Forelimb muscle (tissue), 1 donor: Measurements from ENCODE around the gene TXNRD1. TPM values are rescaled to one million over a fixed set of nuclear protein-coding genes. Genes with fewer than 3 reads are reported as not detected.
"Not testable (repeated sequence)": the region's sequence is repeated elsewhere in the genome, so short reads cannot be mapped to it uniquely, and the experiment has no call there.

Source experiments
- DNase-seq: peaks from one replicate; pipeline ENCODE4 v3.0.0-alpha.2; 2013; ENCODE audit warnings: low read depth
- polyA plus RNA-seq: library from polyadenylated mRNA; unstranded; fragments of 120-200 nt; gene quantifications from one replicate; pipeline ENCODE4 v1.2.1, GENCODE V29; 2013; ENCODE audit not compliant: insufficient read length

TXNRD1 gene
- polyA plus RNA-seq, 1 donor, result 42.0 TPM

DNA sequence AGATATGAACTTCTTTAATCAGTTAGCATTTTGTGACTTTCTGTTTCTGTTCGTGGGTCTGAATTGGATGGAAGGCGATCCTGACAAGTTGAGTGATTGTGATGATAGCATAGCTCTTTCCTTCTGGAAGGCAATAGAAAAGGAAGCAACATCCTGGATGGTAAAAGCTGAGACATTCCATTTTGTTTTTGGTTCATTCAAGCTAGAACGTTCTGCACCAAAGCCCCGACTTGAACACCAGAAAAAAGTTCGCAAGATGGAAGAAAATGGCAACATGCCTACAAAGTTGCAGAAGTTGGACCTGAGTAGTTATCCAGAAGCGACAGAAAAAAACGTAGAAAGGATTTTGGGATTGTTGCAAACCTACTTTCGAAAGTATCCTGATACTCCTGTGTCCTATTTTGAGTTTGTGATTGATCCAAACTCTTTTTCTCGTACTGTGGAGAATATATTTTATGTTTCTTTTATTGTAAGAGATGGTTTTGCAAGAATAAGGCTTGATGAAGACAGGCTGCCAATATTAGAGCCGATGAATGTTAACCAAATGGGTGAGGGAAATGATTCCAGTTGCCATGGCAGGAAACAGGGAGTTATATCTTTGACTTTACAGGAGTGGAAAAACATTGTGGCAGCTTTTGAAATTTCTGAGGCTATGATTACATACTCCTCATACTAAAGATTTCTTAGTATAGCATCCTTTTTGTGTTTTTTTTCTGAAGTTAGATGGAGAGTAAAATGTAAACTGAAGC lies 88.9 kb downstream of the TXNRD1 start:
- DNase-seq, result no peak

DNA sequence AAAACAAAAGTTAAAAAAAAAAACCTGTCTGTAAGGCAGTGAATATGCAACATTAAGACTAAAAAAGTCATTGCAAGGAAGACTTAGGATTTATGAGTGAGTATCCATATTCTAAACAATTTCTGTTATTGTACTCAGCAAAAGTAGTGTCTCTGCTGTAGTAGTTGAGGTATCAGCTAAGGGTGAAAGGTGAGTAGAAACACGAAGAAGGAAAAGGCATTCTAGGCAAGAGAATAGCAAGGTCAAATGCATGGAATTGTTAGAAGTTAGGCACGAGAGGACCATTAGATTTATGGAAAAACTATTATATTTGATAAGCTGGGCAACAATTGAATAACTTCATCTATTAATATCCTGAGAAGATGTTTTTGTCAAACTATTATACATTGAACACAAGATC lies 89.8 kb downstream of the TXNRD1 start:
- DNase-seq, result no peak

GRCh38 chr12:104306376-104306775 lies 90.8 kb downstream of the TXNRD1 start:
- DNase-seq, result no peak

- no peak for DNase-seq
These were observed 91.5 kb downstream of the TXNRD1 start for GRCh38 chr12:104306943-104307654.

DNA sequence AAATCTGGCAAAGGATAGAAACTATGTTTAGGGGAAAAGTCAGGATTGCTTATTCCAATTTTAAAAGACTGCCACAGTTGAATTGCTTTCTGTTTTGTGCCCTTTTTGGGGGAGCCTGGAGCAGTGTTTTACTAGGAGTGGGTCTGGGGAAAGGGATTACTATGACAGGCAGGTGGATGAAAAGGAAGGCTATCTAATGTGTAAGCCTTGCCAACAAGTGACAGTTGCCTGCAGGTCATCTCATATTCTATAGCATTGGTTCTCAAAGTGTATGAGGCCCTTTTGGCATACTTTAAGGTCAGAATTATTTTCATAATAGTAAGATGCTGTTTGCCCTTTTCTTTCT lies 92.0 kb downstream of the TXNRD1 start:
- no peak for DNase-seq

GRCh38 chr12:104309446-104309993 lies 93.9 kb downstream of the TXNRD1 start:
- DNase-seq, result no peak

- no peak for DNase-seq
These were observed 95.4 kb downstream of the TXNRD1 start for GRCh38 chr12:104310751-104311633.

DNA sequence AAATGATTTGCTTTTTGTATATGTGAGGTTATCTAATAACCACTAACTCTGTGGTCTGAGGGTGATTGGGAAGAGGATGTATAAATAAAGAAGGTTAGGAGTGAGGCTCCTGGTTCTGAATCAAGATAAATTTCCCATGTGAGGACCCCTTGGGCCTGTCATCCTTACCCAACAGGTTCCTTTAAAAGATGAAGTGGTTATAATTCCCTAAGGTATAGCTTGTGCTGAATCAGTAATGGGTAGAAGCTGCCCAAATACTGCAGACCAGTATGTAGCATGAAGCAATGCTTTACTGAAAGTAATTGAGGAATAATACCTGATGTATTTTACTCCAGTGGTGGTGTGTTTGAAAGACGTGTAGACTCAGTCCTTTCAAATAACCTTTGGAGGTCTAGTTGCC lies 96.6 kb downstream of the TXNRD1 start:
- DNase-seq, result no peak

DNA sequence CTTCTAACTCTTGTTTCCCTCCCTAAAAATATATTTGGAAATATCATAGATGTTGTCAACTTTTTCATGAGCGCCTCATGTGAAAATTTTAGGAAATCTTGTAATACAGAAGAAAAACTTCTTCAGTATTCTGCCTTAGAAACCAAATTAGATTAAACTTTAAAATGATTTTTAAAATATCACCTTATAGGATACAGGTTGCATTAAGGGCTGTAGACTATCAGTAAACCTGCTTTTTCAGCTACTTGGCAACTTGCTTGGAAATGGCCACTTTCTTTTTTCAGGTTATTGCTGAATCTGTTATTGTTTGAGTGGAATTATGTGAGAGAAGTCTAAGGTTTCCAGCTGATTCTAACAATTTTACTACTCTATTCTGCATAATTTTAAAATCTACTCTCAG lies 97.1 kb downstream of the TXNRD1 start:
- no peak for DNase-seq

DNA sequence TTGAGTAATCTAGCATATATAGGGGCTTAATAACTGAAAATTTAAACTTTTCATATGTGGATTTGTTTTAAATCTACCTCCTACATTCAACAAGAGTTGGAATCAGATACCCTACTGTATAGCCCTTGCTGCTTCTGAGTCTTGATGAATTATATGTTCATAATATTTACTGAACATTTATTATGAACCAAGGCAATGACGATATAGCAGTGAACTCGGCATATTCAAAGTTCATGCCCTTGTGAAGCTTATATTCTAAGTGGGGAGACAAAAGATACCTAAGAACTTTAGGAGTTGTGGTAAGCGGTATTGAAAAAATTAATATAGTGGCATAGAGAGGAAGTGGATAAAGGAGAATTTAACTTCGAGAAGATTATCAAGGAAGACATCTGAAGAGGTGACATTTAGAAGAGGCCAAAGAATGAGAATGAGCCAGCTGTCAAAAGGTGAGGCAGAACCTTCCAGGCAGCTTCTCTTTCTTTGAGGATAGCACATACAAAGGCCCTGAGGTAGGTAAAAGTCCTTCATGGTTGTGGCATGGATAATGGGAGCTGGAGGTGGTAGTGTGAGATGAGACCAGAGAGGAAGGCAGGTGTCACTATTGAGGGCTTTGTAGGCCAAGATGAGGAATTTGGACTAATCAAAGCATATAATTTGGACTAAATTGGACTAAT lies 98.1 kb downstream of the TXNRD1 start:
- DNase-seq, result no peak

DNA sequence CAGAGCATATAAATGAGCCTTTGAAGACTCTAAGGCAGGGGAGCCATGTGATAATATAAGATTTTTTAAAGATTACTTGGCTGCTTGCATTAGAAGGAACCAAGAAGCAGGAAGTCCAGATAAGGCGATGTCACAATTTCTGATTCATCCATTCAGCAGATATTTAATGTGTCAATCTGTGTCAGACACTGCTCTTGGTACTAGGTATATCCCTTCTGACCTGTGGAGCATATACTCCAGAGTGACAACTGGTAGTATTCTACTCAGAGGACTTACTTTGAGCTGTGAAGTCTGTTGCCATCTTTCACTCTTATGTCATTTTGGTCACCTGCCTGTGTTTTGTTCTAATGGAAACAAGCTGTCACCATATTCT lies 98.6 kb downstream of the TXNRD1 start:
- DNase-seq, result no peak

DNA sequence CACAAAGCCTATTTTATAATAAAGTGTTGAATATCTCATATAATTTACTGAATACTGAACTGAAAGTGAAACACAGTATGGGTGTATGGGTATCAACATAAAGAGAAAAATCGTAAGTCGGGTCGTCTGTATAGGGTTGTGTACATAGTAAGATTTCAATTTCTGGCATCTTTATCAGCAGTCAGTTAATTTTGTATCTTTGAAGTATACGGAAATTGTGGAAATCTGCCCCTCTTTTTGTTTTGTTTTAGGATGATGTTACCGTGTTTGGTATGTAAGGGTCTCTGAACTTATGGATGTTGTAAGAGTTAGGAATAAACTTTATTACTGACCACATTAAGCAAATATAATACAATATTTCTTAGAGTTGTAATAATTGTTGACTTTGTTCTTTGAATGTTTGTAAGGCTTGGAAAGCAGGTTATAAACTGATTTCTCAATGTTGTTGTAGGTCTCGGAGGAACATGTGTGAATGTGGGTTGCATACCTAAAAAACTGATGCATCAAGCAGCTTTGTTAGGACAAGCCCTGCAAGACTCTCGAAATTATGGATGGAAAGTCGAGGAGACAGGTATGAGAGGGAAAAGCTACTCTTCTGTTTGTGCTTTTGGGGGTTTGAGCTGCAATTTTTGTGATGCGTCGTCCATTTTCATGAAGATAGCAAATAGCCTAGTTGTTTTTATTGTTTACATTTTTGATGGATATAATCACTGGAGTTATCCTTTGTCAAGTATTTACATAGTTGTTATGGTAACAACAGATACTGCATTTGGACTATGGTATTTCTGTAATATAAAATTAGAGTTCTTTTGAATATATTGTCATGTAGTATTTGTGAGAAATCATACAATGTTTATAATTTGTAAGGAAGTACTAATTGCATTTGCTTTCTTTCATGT lies 100.0 kb downstream of the TXNRD1 start:
- DNase-seq, result no peak

GRCh38 chr12:104316936-104317335 lies 101.4 kb downstream of the TXNRD1 start:
- DNase-seq, result no peak

GRCh38 chr12:104317538-104318210 lies 102.1 kb downstream of the TXNRD1 start:
- no peak for DNase-seq

DNA sequence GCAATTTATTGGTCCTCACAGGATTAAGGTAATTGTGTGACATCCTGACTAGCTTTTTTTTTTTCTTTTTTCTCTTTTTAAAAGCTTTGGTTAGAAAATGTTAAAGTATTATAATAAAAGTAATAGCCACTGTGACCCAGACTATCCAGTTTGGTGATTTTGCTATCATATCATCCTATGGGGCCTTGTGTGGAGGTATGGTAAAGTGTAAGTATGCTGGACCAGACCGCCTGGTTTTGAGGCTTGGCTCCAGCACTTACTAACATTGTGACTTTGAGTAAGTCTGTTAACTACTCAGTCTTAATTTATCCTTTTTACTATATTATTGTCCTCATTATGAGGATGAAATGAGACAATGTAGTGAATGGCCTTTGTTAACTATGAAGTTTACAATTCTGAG lies 103.4 kb downstream of the TXNRD1 start:
- DNase-seq, result no peak

DNA sequence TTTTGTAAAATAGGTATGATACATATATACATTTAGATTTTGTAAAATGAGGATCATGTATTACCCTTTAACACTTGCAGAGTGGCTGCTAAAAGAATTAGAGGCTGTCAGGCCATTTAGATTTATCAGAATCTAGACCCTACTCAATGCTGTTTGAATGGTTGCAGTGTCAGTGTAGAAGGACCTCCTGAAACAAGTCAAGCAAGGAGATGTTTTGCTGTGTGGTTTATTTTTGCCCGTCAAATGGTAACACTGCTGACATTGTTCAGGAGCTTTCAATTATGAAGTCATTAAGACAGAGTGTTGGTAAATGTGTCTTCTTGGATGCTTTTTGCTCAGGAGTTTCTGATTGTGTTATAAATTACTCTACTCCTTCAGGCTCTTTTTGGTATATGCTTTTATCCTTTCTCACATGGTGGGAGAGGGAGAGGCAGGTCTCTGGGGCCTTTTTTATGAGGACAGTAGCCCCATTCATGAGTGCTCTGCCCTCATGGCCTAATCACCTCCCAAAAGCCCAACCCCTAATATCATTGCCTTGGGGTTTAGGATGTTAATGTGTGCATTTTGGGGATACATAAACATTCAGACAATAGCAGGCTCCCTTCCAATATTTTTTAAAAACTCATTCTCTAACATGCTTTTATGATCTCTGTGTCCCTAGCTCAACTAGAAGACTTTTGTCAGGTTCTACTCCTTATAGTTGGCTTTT lies 104.5 kb downstream of the TXNRD1 start:
- no peak for DNase-seq

DNA sequence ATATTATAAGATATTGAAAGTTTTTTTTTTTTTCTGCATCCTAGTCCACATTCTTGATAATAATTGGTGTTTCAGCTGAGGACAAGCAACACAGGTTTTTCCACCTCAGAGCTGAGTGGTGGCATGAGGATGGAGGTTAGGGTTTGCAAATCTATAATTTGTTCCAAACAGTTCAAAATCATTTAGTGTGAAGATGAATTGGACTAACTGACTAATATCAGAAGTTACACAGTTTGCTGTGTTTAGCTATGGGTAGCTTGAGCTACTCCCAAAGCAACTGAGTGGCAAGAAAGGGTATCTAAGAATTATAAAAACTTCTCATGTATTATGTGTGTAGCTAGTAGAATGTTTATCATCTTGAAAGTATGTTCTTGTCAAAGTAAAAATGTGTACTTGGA lies 105.0 kb downstream of the TXNRD1 start:
- DNase-seq, result no peak

- DNase-seq, result no peak
These were observed 106.4 kb downstream of the TXNRD1 start for GRCh38 chr12:104321949-104322348.

GRCh38 chr12:104322533-104322932 lies 107.0 kb downstream of the TXNRD1 start:
- not testable (repeated sequence) for DNase-seq
